GM21737 (cell line): Measurements from ENCODE around the gene MET.
"Not testable (repeated sequence)": the region's sequence is repeated elsewhere in the genome, so short reads cannot be mapped to it uniquely, and the experiment has no call there.

Experiments used
- ATAC-seq: cut with Tn5 transposase; IDR thresholded peaks from one replicate; pipeline ENCODE4 v1.9.1; 2021; ENCODE audit warnings: mild to moderate bottlenecking, moderate library complexity; ENCODE audit not compliant: unreplicated experiment

MET gene

DNA sequence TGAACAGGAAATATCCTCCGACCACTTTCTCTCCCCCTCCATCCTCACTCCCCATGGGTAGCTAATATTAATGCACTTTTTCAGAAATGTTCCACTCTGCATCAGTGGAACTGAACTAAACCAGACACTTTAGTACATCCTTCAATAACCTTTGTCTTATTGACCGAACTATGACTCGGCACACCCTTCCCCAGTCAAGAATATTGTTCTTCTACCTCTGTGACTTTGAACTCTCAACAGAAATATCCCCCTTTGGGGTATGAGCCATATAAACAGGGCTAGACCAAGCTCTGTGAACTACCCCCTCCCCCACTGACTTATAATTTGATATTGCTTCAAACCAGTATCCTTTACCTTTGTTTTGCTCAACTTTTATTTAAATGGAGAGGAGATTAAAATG is 132.5 kb downstream of the MET start:
- no peak for ATAC-seq

DNA sequence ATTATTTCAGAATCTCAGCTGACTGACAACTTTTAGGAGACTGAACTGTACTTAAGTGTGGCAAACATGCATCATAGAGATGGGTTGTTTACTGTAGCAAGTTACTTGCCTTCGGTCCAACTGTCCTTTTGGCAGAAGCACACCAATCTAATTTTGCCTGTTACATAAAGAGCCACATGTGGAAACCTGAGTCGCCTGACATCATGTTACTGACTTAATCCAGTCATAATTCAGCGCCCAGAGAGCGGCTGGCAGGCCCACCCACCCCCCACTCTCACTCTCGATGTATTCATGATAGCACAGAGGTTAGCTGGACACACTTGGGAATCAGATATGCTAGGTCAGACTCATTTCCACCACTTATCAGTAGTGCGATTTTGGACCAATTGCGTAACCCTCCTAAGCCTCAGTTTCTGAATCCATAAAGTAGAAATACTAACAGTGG is 133.1 kb downstream of the MET start:
- ATAC-seq, result no peak

DNA sequence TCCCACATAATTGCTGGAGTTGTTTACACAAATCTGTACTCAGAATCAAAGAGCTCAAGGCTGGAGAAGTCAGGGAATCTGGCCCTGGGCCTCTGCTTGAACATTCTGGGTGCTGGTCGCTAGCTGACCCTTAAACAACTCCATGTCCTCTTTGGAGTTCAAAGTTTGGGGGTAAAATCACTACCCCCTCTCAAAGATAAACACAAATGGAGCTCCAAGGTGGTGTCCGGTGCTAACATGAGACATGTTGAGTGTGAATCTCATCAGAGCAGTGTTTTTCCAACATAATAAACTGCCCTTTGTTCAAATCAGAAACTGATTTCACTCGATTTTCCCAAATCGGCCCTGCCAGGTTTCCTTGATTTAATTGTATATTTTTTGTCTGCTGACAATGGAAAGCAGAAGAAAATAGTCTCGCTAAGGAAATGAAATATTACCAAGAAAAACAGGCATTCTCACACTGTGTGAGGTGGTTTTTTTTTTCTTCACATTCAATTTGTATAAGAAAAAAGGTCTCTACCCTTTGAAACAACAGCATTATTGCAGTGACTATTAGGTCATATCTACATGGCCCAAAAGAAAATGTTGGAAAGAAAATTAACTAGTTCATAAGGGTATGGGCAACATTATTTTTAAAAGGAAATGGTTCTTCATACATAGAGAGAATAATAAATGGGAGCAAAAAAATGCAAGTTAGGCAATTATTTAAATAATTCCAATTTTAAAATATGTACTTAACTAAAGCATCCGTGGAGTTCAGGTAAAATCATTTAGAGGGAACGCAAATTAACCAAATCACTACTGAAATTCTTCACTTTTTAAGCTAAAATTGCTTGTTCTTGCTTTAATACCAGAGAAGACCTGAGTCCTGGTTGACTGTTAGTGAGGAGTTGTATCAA is 134.3 kb downstream of the MET start:
- ATAC-seq, result no peak

DNA sequence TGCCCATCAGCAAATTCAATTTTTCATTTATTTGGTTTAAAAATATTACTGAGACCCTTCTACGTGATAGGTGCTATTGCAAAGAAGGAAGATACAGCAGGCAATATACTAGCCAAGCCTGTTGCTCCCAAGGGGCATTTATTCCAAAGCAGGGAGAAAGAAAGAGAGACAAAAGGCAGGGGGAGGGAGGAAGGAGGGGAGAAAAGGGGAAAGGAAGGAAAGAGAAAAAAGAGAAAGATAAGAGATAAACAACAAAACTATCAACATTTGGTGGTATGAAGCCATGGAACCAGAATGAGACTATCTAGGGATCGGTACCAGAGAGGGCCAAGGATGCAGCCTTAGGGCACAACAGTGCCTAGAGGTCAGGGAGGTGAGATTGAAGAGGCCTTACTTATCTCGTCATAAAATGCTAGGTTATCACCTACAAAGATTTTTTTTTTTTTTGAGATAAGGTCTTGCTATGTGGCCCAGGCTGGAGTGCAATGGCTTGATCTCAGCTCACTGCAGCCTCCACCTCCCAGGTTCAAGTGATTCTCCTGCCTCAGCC is 135.1 kb downstream of the MET start:
- ATAC-seq, result no peak

DNA sequence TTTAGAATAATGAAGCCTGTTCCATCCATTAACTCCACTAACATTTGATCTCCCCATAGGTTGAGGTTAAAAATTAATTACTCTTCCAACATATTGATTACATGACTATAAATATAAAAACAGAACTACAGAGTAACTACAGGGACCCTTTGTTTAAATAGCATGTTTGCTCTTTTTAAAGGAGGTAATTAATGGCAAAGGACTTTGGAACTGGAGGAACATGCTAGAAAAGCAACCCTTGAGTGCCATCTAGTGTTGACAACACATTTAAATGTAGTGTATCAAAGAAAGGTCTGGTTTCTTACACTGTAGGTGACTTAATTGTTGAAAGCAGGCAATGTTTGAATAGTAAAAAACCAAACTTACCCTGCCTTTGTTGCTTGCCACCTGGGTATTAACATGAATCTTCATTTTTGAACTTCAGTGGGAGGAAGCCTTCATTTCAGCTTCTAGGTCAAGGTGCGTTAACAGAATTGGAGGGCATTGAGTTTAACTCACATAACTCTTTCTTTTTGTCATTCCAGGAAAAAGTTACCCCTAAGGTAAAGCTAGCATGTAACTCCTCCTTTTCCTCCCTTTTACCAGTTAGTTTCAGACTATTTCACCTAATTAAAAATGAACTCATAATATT is 137.8 kb downstream of the MET start:
- no peak for ATAC-seq

DNA sequence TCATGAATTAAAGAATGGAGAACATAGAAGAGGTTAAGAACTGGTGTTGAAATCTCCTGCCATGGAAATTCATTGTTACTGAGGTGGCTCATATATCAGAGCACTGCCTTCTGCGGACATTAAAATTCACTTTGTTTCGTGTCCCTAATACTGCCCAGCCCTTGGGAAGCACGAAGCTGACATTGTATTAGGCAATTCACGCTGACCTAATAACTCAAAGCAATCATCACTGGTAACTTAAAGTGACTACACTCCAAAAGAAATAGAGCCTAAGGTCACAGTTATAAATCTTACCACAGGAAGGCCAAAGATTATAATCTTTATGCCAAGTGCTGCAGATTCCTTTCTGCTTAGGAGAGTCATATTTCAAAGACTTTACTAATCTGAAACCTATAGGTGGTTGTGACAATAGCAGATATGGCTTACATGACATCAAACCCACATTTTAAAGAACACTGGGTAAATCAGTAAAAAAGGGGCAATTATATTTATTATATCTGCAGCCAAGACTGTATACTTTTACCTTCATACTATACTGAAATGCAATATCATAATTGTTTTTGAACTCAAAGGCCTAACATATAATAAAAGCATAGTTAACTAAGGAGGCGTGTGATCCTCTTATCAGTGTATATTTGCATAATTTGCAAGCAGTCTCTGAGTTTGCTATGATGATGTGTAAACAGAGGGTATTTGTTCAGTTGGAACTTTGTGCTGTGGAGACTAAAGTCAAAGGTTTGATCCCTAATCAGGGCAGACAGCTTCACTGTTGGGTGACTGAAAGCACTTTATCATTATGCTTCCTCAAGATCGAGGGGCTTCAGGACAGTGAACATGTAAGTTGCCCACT is 138.5 kb downstream of the MET start:
- ATAC-seq, result no peak

DNA sequence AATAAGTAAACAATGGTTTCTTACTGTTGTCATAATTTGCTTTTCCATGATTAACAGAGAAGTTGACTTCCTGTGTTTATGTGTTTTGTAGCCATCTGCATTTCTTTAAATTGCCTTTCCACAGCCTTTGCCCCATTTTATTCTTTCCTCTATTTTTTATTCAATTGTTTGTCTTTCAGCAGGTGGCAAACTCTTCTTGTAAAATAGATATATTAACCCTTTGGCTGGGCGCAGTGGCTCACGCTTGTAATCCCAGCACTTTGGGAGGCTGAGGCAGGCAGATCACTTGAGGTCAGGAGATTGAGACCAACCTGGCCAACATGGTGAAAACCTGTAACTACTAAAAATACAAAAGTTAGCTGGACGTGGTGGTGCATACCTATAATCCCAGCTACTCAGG is 139.8 kb downstream of the MET start:
- no peak for ATAC-seq

DNA sequence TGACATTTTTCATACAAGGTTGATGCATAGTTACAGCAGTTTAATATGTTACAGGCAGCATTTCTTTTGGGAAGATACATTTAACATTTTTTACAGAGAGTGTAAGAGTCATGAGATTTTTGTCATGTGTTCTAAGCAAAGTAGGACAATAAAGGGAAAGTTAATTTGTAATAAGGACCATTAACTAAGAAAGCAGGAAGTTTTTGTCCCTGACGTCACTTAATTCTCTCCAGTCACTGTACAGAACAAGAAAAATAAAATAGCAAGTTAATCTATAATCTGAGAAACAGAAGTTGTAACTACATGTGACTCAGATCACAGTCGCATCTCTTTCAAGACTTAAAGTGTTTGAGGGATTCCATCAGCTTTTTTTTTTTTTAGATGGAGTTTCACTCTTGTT is 140.9 kb downstream of the MET start:
- ATAC-seq, result no peak

DNA sequence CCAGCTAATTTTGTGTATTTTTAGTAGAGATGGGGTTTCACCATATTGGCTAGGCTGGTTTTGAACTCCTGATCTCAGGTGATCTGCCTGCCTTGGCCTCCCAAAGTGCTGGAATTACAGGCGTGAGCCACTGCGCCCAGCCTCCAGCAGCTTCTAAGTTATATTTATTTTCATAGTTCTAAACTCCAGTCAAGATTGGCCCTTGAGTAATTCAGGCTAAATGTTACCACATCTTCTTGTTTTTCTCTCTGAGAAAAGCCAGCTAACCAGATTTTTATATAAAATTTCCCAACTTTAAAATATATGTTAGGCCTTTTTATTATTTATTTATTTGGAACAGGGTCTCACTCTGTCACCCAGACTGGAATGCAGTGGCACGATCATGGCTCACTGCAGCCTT is 141.4 kb downstream of the MET start:
- ATAC-seq, result not testable (repeated sequence)

DNA sequence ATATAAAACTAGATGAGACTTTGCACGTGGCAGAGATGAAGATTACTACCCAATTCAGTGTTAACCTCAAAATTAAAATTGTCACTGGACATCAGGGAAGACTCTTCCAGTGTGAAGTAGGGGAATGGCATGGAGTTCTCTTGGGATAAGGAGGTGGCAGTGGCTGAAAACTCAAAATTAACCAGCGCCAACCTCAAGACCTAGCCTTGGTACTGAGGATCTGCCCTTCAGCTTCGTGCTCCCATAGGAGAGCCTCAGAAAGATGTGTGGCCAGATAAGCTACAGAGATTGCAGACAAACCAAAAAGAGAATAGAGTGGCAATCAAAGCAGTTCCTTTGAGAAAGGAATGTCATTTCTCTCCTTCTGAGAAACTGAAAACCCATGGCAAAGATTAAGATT is 143.0 kb downstream of the MET start:
- no peak for ATAC-seq

DNA sequence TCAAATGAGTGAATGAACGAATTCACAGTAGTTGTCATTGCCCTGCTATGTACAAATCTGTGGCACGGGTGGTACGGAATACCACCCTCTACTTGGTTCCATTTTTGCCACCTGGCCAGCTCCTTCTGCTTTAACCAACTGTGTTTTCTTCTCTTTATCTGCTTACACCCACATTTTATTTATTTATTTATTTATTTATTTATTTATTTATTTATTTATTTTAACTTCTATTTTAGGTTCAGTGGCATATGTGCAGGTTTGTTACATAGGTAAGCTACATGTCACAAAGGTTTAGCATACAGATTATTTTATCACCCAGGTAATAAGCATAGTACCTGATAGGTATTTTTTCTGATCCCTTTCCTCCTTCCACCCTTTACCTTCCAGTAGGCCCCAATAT is 148.2 kb downstream of the MET start:
- ATAC-seq, result no peak

DNA sequence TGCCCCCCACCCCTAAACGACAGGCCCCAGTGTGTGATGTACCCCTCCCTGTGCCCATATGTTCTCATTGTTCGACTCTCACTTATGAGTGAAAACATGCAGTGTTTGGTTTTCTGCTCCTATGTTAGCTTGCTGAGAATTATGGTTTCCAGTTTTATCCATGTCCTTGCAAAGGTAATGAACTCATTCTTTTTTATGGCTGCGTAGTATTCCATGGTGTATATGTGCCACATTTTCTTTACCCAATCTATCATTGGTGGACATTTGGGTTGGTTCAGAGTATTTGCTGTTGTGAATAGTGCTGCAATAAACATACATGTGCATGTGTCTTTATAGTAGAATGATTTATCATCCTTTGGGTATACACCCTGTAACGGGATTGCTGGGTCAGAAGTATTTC is 149.7 kb downstream of the MET start:
- not testable (repeated sequence) for ATAC-seq

DNA sequence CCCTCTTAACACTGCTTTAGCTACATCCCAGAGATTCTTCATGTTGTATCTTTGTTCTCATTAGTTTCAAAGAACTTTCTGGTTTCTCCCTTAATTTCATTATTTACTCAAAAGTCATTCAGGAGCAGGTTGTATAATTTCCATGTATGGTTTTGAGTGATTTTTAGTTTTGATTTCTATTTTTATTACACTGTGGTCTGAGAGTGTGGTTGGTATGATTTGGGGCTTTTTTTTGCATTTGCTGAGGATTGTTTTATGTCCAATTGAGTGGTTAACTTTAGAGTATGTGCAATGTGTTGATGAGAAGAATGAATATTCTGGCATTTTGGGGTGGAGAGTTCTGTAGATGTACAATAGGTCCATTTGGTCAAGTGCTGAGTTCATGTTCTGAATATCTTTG is 152.5 kb downstream of the MET start:
- no peak for ATAC-seq

DNA sequence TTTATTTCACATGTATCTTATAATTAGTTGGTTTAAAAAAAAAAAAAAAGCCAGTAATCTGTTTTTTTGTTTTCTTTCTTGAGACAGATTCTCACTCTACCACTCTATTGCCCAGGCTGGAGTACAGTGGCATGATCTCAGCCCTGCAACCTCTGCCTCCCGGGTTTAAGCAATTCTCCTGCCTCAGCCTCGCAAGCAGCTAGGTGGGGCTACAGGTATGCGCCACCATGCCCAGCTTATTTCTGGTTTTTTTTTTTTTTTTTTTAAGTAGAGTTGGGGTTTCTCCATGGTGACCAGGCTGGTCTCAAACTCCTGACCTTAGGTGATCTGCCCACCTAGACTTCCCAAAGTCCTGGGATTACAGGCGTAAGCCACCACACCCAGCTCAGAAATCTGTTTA is 156.3 kb downstream of the MET start:
- ATAC-seq, result no peak

DNA sequence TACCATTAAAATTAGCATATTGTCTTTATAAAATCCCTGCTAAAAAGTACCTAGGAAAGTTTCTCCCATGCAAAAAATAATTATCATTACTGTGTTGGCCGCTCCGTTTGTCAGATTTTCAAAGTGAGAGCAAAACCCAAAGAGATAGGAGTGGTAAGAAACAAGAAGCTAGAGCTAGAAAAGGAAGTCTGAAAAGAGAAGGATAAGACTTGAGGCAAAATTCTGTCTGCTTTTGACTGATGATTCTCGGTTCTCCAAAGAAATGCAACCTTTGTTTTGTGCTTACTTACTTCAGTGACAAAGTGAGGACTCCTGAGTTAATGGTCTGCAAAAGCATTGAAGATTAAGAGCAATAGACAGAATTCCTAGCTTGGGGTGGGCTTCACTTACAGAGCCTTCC is 157.0 kb downstream of the MET start:
- no peak for ATAC-seq

DNA sequence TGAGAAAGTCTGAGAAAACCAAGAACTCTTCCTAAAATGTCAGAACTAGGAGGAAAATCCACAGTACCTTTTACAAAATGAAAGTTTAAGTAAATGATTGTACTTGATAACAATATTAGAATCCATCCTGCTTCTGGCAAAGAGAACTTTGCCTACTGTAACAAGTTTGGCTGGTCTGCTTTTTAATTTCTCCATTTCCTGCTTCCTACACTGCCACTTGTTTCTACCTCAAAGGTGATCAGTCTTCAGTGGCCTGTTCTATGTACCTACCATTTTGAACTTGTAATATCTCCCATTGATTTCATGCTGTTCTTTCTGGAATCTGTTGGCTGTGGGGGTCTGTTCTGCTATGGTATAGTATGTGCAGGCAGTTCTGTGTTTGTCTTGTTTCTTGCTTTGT is 157.5 kb downstream of the MET start:
- no peak for ATAC-seq

DNA sequence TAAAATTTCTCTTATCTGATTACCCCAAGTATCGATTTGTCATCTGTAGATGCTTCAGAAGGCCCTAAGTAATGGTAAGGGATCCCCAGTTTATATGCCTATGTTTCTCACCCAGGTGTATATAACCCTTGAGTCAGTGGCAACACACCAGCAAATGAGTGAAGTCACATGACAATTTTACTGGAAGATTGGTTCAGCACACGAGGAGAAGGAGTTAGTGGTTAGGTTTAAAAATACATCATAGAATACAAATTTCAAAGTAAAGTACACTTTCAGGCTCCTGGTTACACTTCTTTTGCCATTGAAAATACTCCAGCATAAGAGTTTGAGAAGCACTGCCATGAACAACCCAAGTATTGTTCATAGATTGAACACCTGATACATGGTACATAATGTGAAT is 160.7 kb downstream of the MET start:
- ATAC-seq, result no peak

DNA sequence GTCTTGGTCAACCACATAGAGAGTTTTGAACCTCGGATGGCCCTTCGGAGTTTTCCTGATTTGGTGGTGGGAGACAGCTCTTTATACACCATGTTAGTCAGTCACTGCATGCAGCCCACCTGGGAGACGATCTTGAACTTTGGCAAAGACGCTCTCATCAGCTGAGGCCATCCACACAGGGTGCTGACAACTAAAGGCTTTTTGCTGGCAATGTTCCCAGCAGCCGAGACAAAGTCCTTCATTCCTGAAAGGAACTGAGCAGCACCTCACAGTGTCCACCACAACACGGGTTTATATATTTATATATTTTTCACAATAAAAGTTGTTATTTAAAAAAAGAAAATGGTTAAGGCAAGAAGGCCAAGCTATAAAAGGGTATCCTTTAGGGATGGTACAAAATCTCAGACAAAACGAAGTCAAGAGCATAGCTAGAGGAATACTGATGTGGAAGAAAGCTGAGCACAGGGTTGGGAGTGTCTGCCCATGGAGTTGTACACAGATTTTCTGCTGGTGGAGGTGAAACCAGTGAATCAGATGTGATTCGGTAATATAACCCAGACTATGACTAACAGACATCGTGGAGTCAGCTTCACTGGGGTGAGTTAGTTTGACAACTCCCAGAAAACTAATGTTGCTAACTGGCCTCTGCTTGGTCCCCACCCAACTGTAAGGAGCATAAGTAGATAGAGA is 163.0 kb downstream of the MET start:
- no peak for ATAC-seq

DNA sequence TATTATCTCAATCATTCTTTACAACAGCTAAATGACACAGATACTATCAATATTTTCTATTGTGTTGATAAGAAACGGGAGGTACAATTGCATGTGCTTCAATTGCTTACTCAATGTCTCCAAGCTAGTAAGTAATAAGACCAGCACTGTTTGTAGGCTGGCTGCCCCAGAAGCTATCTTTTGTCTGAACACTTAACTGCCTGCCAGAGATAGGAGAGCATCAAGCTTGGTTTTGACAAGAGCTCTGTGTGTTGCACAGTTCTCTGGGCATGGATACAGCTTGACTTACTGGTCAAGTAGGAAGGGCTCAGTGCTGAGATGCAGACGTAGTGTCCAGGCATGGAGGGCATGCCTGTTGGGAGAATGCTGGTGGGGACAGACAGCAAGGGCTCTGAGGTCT is 164.1 kb downstream of the MET start:
- ATAC-seq, result no peak

DNA sequence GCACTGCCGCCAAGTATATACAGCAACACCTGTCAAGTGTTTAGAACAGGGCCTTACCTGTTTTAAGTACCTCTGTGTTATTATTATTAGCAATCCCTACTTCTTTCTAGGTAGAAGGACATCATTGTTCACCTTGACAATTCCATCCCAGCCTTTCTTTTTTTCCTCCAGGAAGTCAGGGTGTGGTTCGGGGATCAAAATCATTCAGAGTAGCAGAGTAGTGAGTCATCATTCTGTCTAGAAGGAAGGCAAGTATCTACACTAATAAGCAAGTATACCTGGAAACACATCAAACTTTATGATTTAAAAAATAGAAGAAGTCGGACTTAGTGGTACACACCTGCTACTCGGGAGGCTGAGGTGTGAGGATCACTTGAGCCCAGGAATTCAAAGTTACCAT is 164.9 kb downstream of the MET start:
- ATAC-seq, result no peak

DNA sequence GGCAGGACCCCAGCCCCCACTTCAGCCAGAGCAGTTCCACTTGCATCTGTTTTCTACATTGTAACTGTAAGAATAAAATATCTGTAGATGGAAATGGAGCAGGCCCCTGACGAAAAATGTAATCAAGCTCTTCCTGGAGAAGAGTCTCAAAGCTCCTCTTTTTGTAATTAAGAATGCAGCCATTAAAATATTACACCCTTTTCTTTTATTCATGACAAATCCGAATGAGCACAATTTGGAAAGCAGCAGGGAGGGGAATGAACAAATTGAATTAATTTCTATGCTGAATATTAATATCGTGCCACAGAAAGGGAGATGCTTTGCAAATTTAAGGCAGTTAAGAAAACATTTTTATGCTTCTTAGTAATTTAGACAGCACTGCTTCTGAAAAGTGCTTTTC is 165.6 kb downstream of the MET start:
- no peak for ATAC-seq
